Right lobe of liver (tissue), 6 donors: ENCODE data around the gene SH3RF2. TPM values are rescaled to one million over a fixed set of nuclear protein-coding genes. Genes with fewer than 3 reads are reported as not detected.

Experiments
- ATAC-seq, 4 donors: fragments of 200-7000 bp; cut with Tn5 transposase; one replicate each; pipeline ENCODE4 v1.9.1; 2020; ENCODE audit warnings: mild to moderate bottlenecking in 4 of 4, moderate library complexity in 4 of 4
- DNase-seq, 3 donors: peaks; one replicate each; pipeline ENCODE4 v3.0.0-alpha.2; 2020
- H3K27ac ChIP-seq, 3 donors: fragments of 200-600 bp; one replicate each; pipeline ENCODE4 v1.8.0; 2022
- H3K27me3 ChIP-seq, 2 donors: fragments of 200-600 bp; one replicate each; pipeline ENCODE4 v1.8.0; 2022
- H3K36me3 ChIP-seq, 4 donors: fragments of 200-600 bp; sonication (generic) in 1 of 4; one replicate each; pipeline versions ENCODE4 v1.5.1 to v1.8.0; 2017 to 2022; ENCODE audit warnings: control low read depth in 1 of 4
- H3K4me1 ChIP-seq, 4 donors: fragments of 200-600 bp; sonication (generic) in 1 of 4; one replicate each; pipeline versions ENCODE4 v1.5.1 to v1.8.0; 2017 to 2022; ENCODE audit warnings: control low read depth in 1 of 4
- H3K4me3 ChIP-seq, 3 donors: fragments of 200-600 bp; one replicate each; pipeline ENCODE4 v1.8.0; 2022
- H3K9me3 ChIP-seq, 4 donors: fragments of 200-600 bp; sonication (generic) in 1 of 4; one replicate each; pipeline versions ENCODE4 v1.5.1 to v1.8.0; 2017 to 2022; ENCODE audit warnings: control low read depth in 1 of 4
- POLR2A ChIP-seq: fragments of 450-650 bp; IDR thresholded peaks from one replicate; pipeline ENCODE4 v1.6.1; 2017; ENCODE audit warnings: antibody characterized with exemption, mild to moderate bottlenecking
- WGBS: methylation state at CpG from one replicate; pipeline ENCODE4 v1.1.6; 2018; ENCODE audit warnings: low coverage, low lambda C conversion rate; ENCODE audit not compliant: insufficient coverage; ENCODE audit errors: missing lambda C conversion rate; 5-methylcytosine and 5-hydroxymethylcytosine counted together
- intact Hi-C, 2 donors: fragments of 100-400 bp; cut with DNase I; formaldehyde crosslinking; loops; one replicate each; pipeline versions ENCODE4 v1.11.2 to v1.14.1; 2022
- total RNA-seq, 6 experiments: library from RNA; depleted of rRNA in 2 of 6; stranded (reverse); fragments of >200 nt in 2 of 6; fragmentation: NEBNext Ultra II Directional in 3 of 6; extraction: Animal tissue kit (Norgen Biotek cat#: 25700) in 3 of 6; gene quantifications; one replicate each; pipeline versions ENCODE4 v1.1.0 to v1.2.4, GENCODE V29; 2016 to 2023
- TF ChIP-seq, protein P1 (sequence below), 4 donors: fragments of 200-600 bp in 3 of 4; fragments of 450-650 bp in 1 of 4; IDR thresholded peaks; one replicate each; pipeline versions ENCODE4 v1.5.1 to v1.8.0; 2016 to 2022; ENCODE audit warnings: antibody characterized with exemption in 4 of 4, mild to moderate bottlenecking in 2 of 4
- donor health status: DM: no; HTN: yes; CAD: no.
- donor health status: DM: no; HTN: no; CAD: no.
- donor health status: DM: no; HTN: no; CAD: no.
- donor health status: DM: no; HTN: yes; CAD: no.
- donor health status: DM: no; HTN: yes; CAD: no.

SH3RF2 gene
- total RNA-seq, 6 experiments from 2014 or later = 2.7 to 20.6 (median 5.8) TPM

GRCh38 chr5:146070746-146071145 is 134.4 kb downstream of the SH3RF2 start:
- no peak for ATAC-seq

DNA sequence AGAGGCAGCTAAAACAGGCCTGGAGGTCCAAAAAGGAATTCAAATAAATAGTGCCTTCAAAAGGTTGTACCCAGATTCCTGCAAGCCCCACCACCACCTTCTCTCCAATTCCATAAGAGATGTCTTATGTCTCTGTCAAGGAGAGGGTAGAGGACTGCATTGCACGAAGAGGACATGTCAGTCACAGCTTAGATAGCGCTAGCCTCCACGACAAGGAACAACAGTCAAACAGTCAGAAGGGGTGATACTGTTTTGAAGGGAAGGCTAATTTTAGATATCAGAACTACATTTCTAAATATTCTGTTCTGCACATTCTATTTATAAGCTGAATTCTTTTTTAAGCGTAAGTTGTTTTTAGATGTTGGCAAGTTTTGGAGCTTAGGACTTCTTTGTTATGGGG is 134.8 kb downstream of the SH3RF2 start:
- no peak overlapping the region for H3K27ac ChIP-seq
- TF ChIP-seq, protein P1, sequence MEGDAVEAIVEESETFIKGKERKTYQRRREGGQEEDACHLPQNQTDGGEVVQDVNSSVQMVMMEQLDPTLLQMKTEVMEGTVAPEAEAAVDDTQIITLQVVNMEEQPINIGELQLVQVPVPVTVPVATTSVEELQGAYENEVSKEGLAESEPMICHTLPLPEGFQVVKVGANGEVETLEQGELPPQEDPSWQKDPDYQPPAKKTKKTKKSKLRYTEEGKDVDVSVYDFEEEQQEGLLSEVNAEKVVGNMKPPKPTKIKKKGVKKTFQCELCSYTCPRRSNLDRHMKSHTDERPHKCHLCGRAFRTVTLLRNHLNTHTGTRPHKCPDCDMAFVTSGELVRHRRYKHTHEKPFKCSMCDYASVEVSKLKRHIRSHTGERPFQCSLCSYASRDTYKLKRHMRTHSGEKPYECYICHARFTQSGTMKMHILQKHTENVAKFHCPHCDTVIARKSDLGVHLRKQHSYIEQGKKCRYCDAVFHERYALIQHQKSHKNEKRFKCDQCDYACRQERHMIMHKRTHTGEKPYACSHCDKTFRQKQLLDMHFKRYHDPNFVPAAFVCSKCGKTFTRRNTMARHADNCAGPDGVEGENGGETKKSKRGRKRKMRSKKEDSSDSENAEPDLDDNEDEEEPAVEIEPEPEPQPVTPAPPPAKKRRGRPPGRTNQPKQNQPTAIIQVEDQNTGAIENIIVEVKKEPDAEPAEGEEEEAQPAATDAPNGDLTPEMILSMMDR (IDR thresholded peaks at IDR 0.05) = no peak
- TF ChIP-seq POLR2A = no peak
- intact Hi-C loops = no loop called here
- no peaks in the 10 kb centered on the region for H3K36me3 ChIP-seq
- no peaks in the 10 kb centered on the region for H3K27me3 ChIP-seq
- no peak overlapping the region for H3K4me3 ChIP-seq
- no peak for ATAC-seq
- no peak for DNase-seq
- no peaks in the 10 kb centered on the region for H3K9me3 ChIP-seq
- no peaks in the 10 kb centered on the region for H3K4me1 ChIP-seq
- WGBS = 61% methylated on average over 4 of the region's 4 CpGs

More at GRCh38 chr5:146070746-146071145, 134.4 kb downstream of the SH3RF2 start:
- Histone ChIP-seq H3K4me3 (no peak overlapping the region), H3K27me3 (no peaks in the 10 kb centered on the region), H3K36me3 (no peaks in the 10 kb centered on the region), H3K4me1 (no peaks in the 10 kb centered on the region), H3K27ac (no peak overlapping the region), H3K9me3 (no peaks in the 10 kb centered on the region)
- WGBS = 74% methylated on average over 3 of the region's 3 CpGs
- TF ChIP-seq, protein P1 (IDR thresholded peaks at IDR 0.05) = no peak
- TF ChIP-seq POLR2A = no peak
- no peak for DNase-seq
- intact Hi-C loops = no loop called here

DNA sequence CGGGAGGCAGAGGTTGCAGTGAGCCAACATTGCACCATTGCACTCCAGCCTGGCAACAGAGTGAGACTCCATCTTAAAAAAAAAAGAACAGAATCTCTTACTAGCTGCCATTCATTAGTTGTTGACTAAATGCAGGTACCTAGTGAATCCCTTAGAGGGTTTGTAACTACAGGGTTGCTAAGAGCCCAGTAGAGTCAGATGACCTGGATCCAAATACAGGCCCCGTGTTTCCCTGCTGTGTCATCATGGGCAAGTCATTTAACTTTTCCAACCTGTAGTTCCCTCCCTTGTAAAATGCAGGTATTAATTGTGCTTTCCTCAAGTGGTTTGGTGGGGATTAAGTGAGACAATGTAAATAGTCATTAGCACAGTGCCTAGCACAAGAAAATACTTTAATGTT is 136.2 kb downstream of the SH3RF2 start:
- Histone ChIP-seq H3K27ac (no peak overlapping the region), H3K4me3 (no peak overlapping the region), H3K27me3 (no peaks in the 10 kb centered on the region), H3K9me3 (no peaks in the 10 kb centered on the region), H3K4me1 (no peaks in the 10 kb centered on the region), H3K36me3 (no peaks in the 10 kb centered on the region)
- WGBS = 82% methylated on average over 1 of the region's 2 CpGs
- no peak for TF ChIP-seq POLR2A
- TF ChIP-seq, protein P1 (IDR thresholded peaks at IDR 0.05) = no peak
- DNase-seq (no peak), ATAC-seq (no peak)
- intact Hi-C loops = no loop called here

GRCh38 chr5:146073239-146073900 is 137.0 kb downstream of the SH3RF2 start:
- intact Hi-C loops = no loop called here
- Histone ChIP-seq H3K4me3 (no peak overlapping the region), H3K9me3 (no peaks in the 10 kb centered on the region), H3K27ac (no peak overlapping the region), H3K27me3 (no peaks in the 10 kb centered on the region), H3K36me3 (no peaks in the 10 kb centered on the region), H3K4me1 (no peaks in the 10 kb centered on the region)
- 58% methylated on average over 9 of the region's 9 CpGs for WGBS
- TF ChIP-seq, protein P1 (IDR thresholded peaks at IDR 0.05) = no peak
- no peak for TF ChIP-seq POLR2A
- ATAC-seq (no peak), DNase-seq (no peak)

GRCh38 chr5:146076028-146076427 is 139.7 kb downstream of the SH3RF2 start:
- no peaks in the 10 kb centered on the region for H3K36me3 ChIP-seq
- DNase-seq = no peak
- H3K9me3 ChIP-seq = no peaks in the 10 kb centered on the region
- intact Hi-C loops = no loop called here
- H3K4me1 ChIP-seq = no peaks in the 10 kb centered on the region
- WGBS = 40% methylated on average over 4 of the region's 4 CpGs
- TF ChIP-seq, protein P1 (IDR thresholded peaks at IDR 0.05) = no peak
- no peak for TF ChIP-seq POLR2A
- ATAC-seq = no peak
- H3K4me3 ChIP-seq = no peak overlapping the region
- H3K27me3 ChIP-seq = no peaks in the 10 kb centered on the region
- no peak overlapping the region for H3K27ac ChIP-seq
